Measurements from ENCODE around the gene CD200R1.
A peak's percentile ranks its signal among the peaks of the same experiment; 100 is the strongest.
"Not testable (repeated sequence)": the region's sequence is repeated elsewhere in the genome, so short reads cannot be mapped to it uniquely, and the experiment has no call there.

Gene CD200R1

GRCh38 chr3:112973325-112974177 is 1.4 kb downstream of the CD200R1 start:
- peak; percentile 58 for DNase-seq

- DNase-seq: no peak
Measured at GRCh38 chr3:112972158-112972557, 2.7 kb downstream of the CD200R1 start.

GRCh38 chr3:112967828-112968227 is 7.1 kb downstream of the CD200R1 start:
- no peak for DNase-seq

- DNase-seq: no peak
Measured at GRCh38 chr3:112967425-112967824, 7.5 kb downstream of the CD200R1 start.

GRCh38 chr3:112966633-112967032 is 8.3 kb downstream of the CD200R1 start:
- no peak for DNase-seq

GRCh38 chr3:112965656-112966055 is 9.2 kb downstream of the CD200R1 start:
- DNase-seq: no peak

GRCh38 chr3:112963683-112964082 is 11.2 kb downstream of the CD200R1 start:
- no peak for DNase-seq

- no peak for DNase-seq
Measured at GRCh38 chr3:112958811-112959560, 15.9 kb downstream of the CD200R1 start.

- no peak for DNase-seq
Measured at GRCh38 chr3:112956351-112956750, 18.6 kb downstream of the CD200R1 start.

GRCh38 chr3:112948346-112948838 is 26.5 kb downstream of the CD200R1 start:
- DNase-seq: no peak

GRCh38 chr3:112931736-112932521 is 43.0 kb downstream of the CD200R1 start:
- DNase-seq: no peak

GRCh38 chr3:112930771-112931170 is 44.1 kb downstream of the CD200R1 start:
- no peak for DNase-seq

- DNase-seq: no peak
Measured at GRCh38 chr3:112925969-112926368, 48.9 kb downstream of the CD200R1 start.

GRCh38 chr3:112925560-112925959 is 49.3 kb downstream of the CD200R1 start:
- no peak for DNase-seq

- DNase-seq: not testable (repeated sequence)
Measured at GRCh38 chr3:112919541-112919940, 55.4 kb downstream of the CD200R1 start.

GRCh38 chr3:112908252-112908651 is 66.7 kb downstream of the CD200R1 start:
- DNase-seq: peak; percentile 11

GRCh38 chr3:112904786-112905185 is 70.1 kb downstream of the CD200R1 start:
- no peak for DNase-seq

- DNase-seq: no peak
Measured at GRCh38 chr3:112900113-112900512, 74.8 kb downstream of the CD200R1 start.

- no peak for DNase-seq
Measured at GRCh38 chr3:112897791-112898190, 77.1 kb downstream of the CD200R1 start.

- DNase-seq: no peak
Measured at GRCh38 chr3:112894258-112894657, 80.6 kb downstream of the CD200R1 start.

- no peak for DNase-seq
Measured at GRCh38 chr3:112889357-112889756, 85.5 kb downstream of the CD200R1 start.

- no peak for DNase-seq
Measured at GRCh38 chr3:112888381-112889085, 86.4 kb downstream of the CD200R1 start.
